ENCODE results near the gene CELF4. TPM values are rescaled to one million over a fixed set of nuclear protein-coding genes. Genes with fewer than 3 reads are reported as not detected.
"Not testable (repeated sequence)": the region's sequence is repeated elsewhere in the genome, so short reads cannot be mapped to it uniquely, and the experiment has no call there.

The CELF4 gene
- polyA plus RNA-seq, 10 donors, result 0.57 to 1.8 (median 1.1) TPM

GRCh38 chr18:37467002-37467662 lies 98.5 kb downstream of the CELF4 start:
- no peak for DNase-seq

GRCh38 chr18:37465958-37466357 lies 99.6 kb downstream of the CELF4 start:
- no peak for DNase-seq

GRCh38 chr18:37464257-37464656 lies 101.3 kb downstream of the CELF4 start:
- no peak for DNase-seq

GRCh38 chr18:37461329-37461728 lies 104.3 kb downstream of the CELF4 start:
- DNase-seq, result not testable (repeated sequence)

- no peak for DNase-seq
Measured at GRCh38 chr18:37460604-37461003, 105.0 kb downstream of the CELF4 start.

- no peak for DNase-seq
Measured at GRCh38 chr18:37458697-37459096, 106.9 kb downstream of the CELF4 start.

- DNase-seq, result no peak
Measured at GRCh38 chr18:37457753-37458152, 107.8 kb downstream of the CELF4 start.

- no peak for DNase-seq
Measured at GRCh38 chr18:37457341-37457740, 108.3 kb downstream of the CELF4 start.

GRCh38 chr18:37456873-37457272 lies 108.7 kb downstream of the CELF4 start:
- DNase-seq, result no peak

GRCh38 chr18:37456395-37456794 lies 109.2 kb downstream of the CELF4 start:
- DNase-seq, result no peak

GRCh38 chr18:37453752-37454151 lies 111.8 kb downstream of the CELF4 start:
- no peak for DNase-seq

GRCh38 chr18:37452682-37453385 lies 112.8 kb downstream of the CELF4 start:
- no peak for DNase-seq

GRCh38 chr18:37452015-37452414 lies 113.6 kb downstream of the CELF4 start:
- no peak for DNase-seq

GRCh38 chr18:37451239-37451825 lies 114.3 kb downstream of the CELF4 start:
- DNase-seq, result no peak

GRCh38 chr18:37450434-37451132 lies 115.0 kb downstream of the CELF4 start:
- peak in 1 of 3 donors; percentile 35 for DNase-seq

- DNase-seq, result no peak
Measured at GRCh38 chr18:37449618-37450017, 116.0 kb downstream of the CELF4 start.

GRCh38 chr18:37448946-37449345 lies 116.7 kb downstream of the CELF4 start:
- no peak for DNase-seq

GRCh38 chr18:37447962-37448888 lies 117.4 kb downstream of the CELF4 start:
- no peak for DNase-seq

- DNase-seq, result no peak
Measured at GRCh38 chr18:37445836-37446235, 119.8 kb downstream of the CELF4 start.

- DNase-seq, result no peak
Measured at GRCh38 chr18:37445368-37445767, 120.2 kb downstream of the CELF4 start.

- peak in 1 of 3 donors; percentile 28 for DNase-seq
Measured at GRCh38 chr18:37443325-37444055, 122.1 kb downstream of the CELF4 start.

Measured in muscle of back (tissue), 11 donors.